HCEC 1CT (cell line): ENCODE measurements around the gene ANKRD24.
"Not testable (repeated sequence)": the region's sequence is repeated elsewhere in the genome, so short reads cannot be mapped to it uniquely, and the experiment has no call there.

Source experiments
- DNase-seq: peaks from one replicate; pipeline ENCODE4 v3.0.0-alpha.2; 2017

The ANKRD24 gene

GRCh38 chr19:4199699-4200293 lies 17.3 kb downstream of the ANKRD24 start:
- no peak for DNase-seq

GRCh38 chr19:4200940-4201542 lies 18.6 kb downstream of the ANKRD24 start:
- DNase-seq: no peak

GRCh38 chr19:4201798-4202197 lies 19.3 kb downstream of the ANKRD24 start:
- no peak for DNase-seq

GRCh38 chr19:4206818-4207484 lies 24.5 kb downstream of the ANKRD24 start:
- peak; percentile 67 for DNase-seq

- peak; percentile 50 for DNase-seq
Observed at GRCh38 chr19:4208385-4209094, 26.1 kb downstream of the ANKRD24 start.

GRCh38 chr19:4210166-4210731 lies 27.8 kb downstream of the ANKRD24 start:
- DNase-seq: no peak

GRCh38 chr19:4213116-4213515 lies 30.6 kb downstream of the ANKRD24 start:
- DNase-seq: no peak

- no peak for DNase-seq
Observed at GRCh38 chr19:4215807-4216206, 33.3 kb downstream of the ANKRD24 start.

- no peak for DNase-seq
Observed at GRCh38 chr19:4216846-4217245, 34.4 kb downstream of the ANKRD24 start.

GRCh38 chr19:4217429-4218264 lies 35.2 kb downstream of the ANKRD24 start:
- no peak for DNase-seq

GRCh38 chr19:4218523-4218922 lies 36.0 kb downstream of the ANKRD24 start:
- DNase-seq: not testable (repeated sequence)

GRCh38 chr19:4220188-4220587 lies 37.7 kb downstream of the ANKRD24 start:
- DNase-seq: no peak

- DNase-seq: no peak
Observed at GRCh38 chr19:4224470-4224869, 42.0 kb downstream of the ANKRD24 start.

- no peak for DNase-seq
Observed at GRCh38 chr19:4225885-4226284, 43.4 kb downstream of the ANKRD24 start.

- no peak for DNase-seq
Observed at GRCh38 chr19:4227771-4228170, 45.3 kb downstream of the ANKRD24 start.

- DNase-seq: no peak
Observed at GRCh38 chr19:4228765-4229178, 46.3 kb downstream of the ANKRD24 start.

GRCh38 chr19:4229179-4229931 lies 46.9 kb downstream of the ANKRD24 start, which contains the start of gene EBI3:
EBI3 (plus strand) TSS chr19:4229523; CDS start chr19:4229551, 28 bp downstream.
- peak; percentile 26 for DNase-seq

- DNase-seq: not testable (repeated sequence)
Observed at GRCh38 chr19:4230237-4230636, 47.7 kb downstream of the ANKRD24 start.

- not testable (repeated sequence) for DNase-seq
Observed at GRCh38 chr19:4231521-4231920, 49.0 kb downstream of the ANKRD24 start.

- not testable (repeated sequence) for DNase-seq
Observed at GRCh38 chr19:4232139-4232538, 49.6 kb downstream of the ANKRD24 start.

GRCh38 chr19:4232614-4233281 lies 50.3 kb downstream of the ANKRD24 start:
- DNase-seq: no peak
